Measurements from ENCODE around the gene IL20RB. TPM values are rescaled to one million over a fixed set of nuclear protein-coding genes. Genes with fewer than 3 reads are reported as not detected.

Gene IL20RB
- total and polyA plus RNA-seq, 2 experiments from 2014 or later, result 72.5 to 107 TPM

DNA sequence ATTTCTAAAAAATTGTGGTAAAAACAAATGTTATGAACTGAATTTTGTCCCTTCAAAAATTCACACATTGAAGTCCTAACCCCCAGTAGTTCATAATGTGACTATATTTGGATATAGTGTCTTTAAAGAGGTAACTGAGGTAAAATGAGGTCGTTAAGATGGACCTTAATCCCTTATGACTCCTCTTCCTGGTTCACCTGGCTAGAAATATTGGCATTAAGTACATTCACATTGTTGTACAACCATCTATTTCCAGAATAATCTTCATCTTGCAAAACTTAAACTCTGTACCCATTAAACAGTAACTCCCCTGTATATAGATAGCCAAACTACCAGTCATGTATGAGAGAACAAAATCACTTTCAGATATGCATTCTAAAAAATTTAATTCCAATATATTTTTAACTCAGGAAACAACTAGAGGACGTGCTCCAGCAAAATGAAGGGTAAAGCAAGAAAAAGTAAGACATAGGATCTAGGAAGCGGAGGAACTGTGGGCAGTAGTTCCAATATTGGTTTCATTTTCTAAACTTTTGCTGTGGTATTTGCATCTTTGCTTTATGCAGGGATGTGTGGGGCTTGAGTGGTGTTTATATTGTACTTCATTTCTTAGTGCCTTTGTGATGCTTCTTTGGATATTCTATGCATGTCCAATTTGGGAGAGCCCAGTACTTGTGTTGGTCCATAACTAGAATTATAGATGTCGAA is 36.7 kb upstream of the IL20RB start:
- TF ChIP-seq EZH2 (IDR thresholded peaks at IDR 0.05; ENCODE audit: insufficient read depth, poor library complexity, severe bottlenecking), result no peak
- no peak for TF ChIP-seq EZH2phosphoT487 (IDR thresholded peaks at IDR 0.05; ENCODE audit: insufficient read depth, low read depth)
- peaks cover 100% of the 10 kb centered on the region for H3K79me2 ChIP-seq (ENCODE audit: insufficient read depth)

DNA sequence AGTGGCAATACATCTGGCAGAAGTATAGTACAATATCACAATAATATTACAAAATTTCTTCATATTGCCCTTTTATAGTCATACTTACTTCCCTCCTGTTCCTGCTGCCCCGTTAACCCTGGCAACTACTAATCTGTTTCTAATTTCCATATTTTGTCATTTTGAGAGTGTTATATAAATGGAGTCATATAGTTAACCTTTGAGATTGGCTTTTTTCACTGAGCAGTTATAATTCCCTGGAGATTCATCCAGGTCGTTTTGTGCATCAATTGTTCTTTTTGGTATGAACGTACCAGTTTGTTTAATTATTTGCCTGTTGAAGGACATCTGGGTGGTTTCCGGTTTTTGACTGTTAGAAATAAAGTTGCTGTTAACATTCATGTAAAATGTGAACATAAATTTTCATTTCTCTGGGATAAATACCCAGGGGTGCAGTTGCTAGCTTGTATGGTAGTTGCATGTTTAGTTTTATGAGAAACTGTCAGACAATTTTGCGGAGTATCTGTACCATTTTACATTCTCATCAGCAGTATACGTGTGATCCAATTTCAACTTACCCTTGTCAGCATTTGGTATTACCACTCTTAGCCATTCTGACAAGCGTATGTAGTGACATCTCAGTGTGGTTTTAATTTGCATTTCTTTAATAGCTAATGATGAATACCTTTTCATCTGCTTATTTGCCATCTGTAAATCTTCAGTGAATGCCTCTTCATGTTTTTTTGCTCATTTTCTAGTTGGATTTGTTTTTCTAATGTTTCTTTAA is 32.2 kb upstream of the IL20RB start:
- in situ Hi-C loops (cut with MboI), result no loop called here
- WGBS, 2 experiments (ENCODE audit: low coverage in 1 of 2, low lambda C conversion rate in 2 of 2, missing lambda C conversion rate in 2 of 2), result 30 to 41% methylated on average over 7 of the region's 7 CpGs
- Histone ChIP-seq H3K27me3 (replicated peaks; ENCODE audit: insufficient read depth) (no peaks in the 10 kb centered on the region), H3K4me1 (ENCODE audit: insufficient read depth) (peaks cover 22% of the 10 kb centered on the region), H3K79me2 (ENCODE audit: insufficient read depth) (peaks cover 91% of the 10 kb centered on the region), H3F3A (ENCODE audit: insufficient read depth) (peaks cover 2% of the 10 kb centered on the region; the same call in 1 of the 2 replicates), H3K9me3 (ENCODE audit: low read depth) (no peaks in the 10 kb centered on the region), H2AFZ (0 out of 2 replicates have a peak overlapping the region, but pooled peaks have one; percentile 17), H3K4me2 (ENCODE audit: unreplicated experiment) (peak overlapping the region; percentile 48), H3K36me3 (ENCODE audit: low read depth) (peaks cover 7% of the 10 kb centered on the region; the same call in 1 of the 2 replicates), H3K9ac (no peak overlapping the region), H3K9me2 (ENCODE audit: insufficient read depth) (no peaks in the 10 kb centered on the region), H3K4me3 (peak overlapping the region; percentile 28; the same call in 1 of the 2 replicates), H3K27ac (0 out of 2 replicates have a peak overlapping the region, but pooled peaks have one; percentile 3), H4K20me1 (ENCODE audit: insufficient read depth) (no peaks in the 10 kb centered on the region)
- DNase-seq, result peak; percentile 33
- TF ChIP-seq EZH2phosphoT487 (IDR thresholded peaks at IDR 0.05; ENCODE audit: insufficient read depth, low read depth) (no peak), EZH2 (IDR thresholded peaks at IDR 0.05; ENCODE audit: insufficient read depth, poor library complexity, severe bottlenecking) (no peak)

More for the DNA sequence above, 36.7 kb upstream of the IL20RB start:
- Histone ChIP-seq H2AFZ (no peak overlapping the region), H3K36me3 (ENCODE audit: low read depth) (no peaks in the 10 kb centered on the region), H3K4me1 (ENCODE audit: insufficient read depth) (peaks cover 18% of the 10 kb centered on the region), H3F3A (ENCODE audit: insufficient read depth) (no peaks in the 10 kb centered on the region), H3K27ac (no peak overlapping the region), H3K9ac (no peak overlapping the region), H3K4me2 (ENCODE audit: unreplicated experiment) (no peak overlapping the region), H3K4me3 (no peak overlapping the region), H3K27me3 (replicated peaks; ENCODE audit: insufficient read depth) (no peaks in the 10 kb centered on the region), H3K9me2 (ENCODE audit: insufficient read depth) (no peaks in the 10 kb centered on the region), H4K20me1 (ENCODE audit: insufficient read depth) (no peaks in the 10 kb centered on the region), H3K9me3 (ENCODE audit: low read depth) (no peaks in the 10 kb centered on the region)
- DNase-seq, result no peak
- 97 to 99% methylated on average over 4 of the region's 4 CpGs for WGBS, 2 experiments (ENCODE audit: low coverage in 1 of 2, low lambda C conversion rate in 2 of 2, missing lambda C conversion rate in 2 of 2)
- in situ Hi-C loops (cut with MboI), result no loop called here

DNA sequence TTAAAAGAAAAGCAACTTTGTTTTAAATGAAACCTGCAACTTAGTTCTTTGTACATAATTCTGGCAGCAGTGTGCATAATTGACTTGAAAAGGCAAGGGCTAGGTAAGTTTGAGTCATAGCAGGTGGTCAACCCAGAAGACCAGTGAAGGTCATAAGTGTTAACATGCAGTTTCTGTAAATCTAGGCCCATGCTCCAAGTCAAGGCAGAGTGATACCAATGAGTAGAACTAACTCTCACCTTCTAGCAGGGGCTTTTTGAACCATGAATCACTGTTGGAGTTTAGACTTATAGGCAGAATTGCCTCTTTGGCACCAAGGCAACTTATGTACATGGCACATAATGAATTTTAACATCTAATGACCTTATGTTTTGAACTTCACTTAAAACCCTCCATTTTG is 29.5 kb upstream of the IL20RB start:
- in situ Hi-C loops (cut with MboI), result no loop called here
- Histone ChIP-seq H3K9ac (no peak overlapping the region), H3K36me3 (ENCODE audit: low read depth) (peaks cover 7% of the 10 kb centered on the region; the same call in 1 of the 2 replicates)

DNA sequence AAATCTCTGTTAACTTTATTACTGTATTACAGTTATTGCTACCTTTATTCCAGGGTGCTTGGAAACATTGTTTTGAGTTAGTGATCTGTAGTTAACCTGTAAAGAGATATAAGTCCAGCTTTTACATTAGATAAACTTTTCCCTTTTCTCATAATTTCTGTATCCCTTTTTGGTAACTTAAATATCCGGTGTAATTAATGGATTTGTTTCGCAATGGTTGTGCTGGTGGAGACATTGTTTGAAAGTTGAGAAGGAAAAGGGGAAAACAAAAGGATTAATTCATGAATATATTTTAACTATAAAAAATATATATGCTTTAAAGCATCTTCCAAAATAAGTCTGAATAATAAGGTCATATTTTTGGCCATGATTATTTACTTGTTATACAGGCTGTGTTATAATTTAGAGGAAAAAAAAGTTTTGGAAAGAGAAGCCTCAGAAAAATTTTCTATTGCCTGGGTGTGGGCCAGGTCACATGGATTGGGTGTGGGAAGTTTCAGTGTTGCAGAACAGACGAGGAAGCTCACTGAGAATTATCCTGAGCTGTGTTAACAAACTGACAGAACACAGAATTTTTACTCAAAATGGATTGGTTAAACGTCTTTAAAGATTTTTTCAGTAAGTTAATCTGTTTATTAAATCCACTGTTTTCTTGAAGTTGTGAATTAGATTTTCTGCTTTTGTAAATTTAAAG is 27.7 kb upstream of the IL20RB start:
- peaks cover 7% of the 10 kb centered on the region; the same call in 1 of the 2 replicates for H3K36me3 ChIP-seq (ENCODE audit: low read depth)
- DNase-seq, result peak; percentile 66
- no peaks in the 10 kb centered on the region for H4K20me1 ChIP-seq (ENCODE audit: insufficient read depth)
- H2AFZ ChIP-seq, result no peak overlapping the region
- peaks cover 28% of the 10 kb centered on the region for H3K4me1 ChIP-seq (ENCODE audit: insufficient read depth)
- H3K9me2 ChIP-seq (ENCODE audit: insufficient read depth), result no peaks in the 10 kb centered on the region
- H3K4me2 ChIP-seq (ENCODE audit: unreplicated experiment), result peak overlapping the region; percentile 64
- H3K79me2 ChIP-seq (ENCODE audit: insufficient read depth), result peaks cover 89% of the 10 kb centered on the region
- peak overlapping the region; percentile 47 for H3K9ac ChIP-seq
- peaks cover 3% of the 10 kb centered on the region; the same call in 1 of the 2 replicates for H3F3A ChIP-seq (ENCODE audit: insufficient read depth)
- H3K27me3 ChIP-seq (replicated peaks; ENCODE audit: insufficient read depth), result no peaks in the 10 kb centered on the region
- H3K4me3 ChIP-seq, result peak overlapping the region; percentile 26; the same call in 1 of the 2 replicates
- TF ChIP-seq EZH2phosphoT487 (IDR thresholded peaks at IDR 0.05; ENCODE audit: insufficient read depth, low read depth) (no peak), EZH2 (IDR thresholded peaks at IDR 0.05; ENCODE audit: insufficient read depth, poor library complexity, severe bottlenecking) (no peak)
- H3K27ac ChIP-seq, result peak overlapping the region; percentile 41
- no peaks in the 10 kb centered on the region for H3K9me3 ChIP-seq (ENCODE audit: low read depth)
- in situ Hi-C loops (cut with MboI), result no loop called here
- 15 to 16% methylated on average over 4 of the region's 4 CpGs for WGBS, 2 experiments (ENCODE audit: low coverage in 1 of 2, low lambda C conversion rate in 2 of 2, missing lambda C conversion rate in 2 of 2)

More for the DNA sequence above, 29.5 kb upstream of the IL20RB start:
- peaks cover 90% of the 10 kb centered on the region for H3K79me2 ChIP-seq (ENCODE audit: insufficient read depth)
- no peak overlapping the region for H2AFZ ChIP-seq
- H3K9me3 ChIP-seq (ENCODE audit: low read depth), result no peaks in the 10 kb centered on the region
- no peaks in the 10 kb centered on the region for H3K9me2 ChIP-seq (ENCODE audit: insufficient read depth)
- H3K27me3 ChIP-seq (replicated peaks; ENCODE audit: insufficient read depth), result no peaks in the 10 kb centered on the region
- H3K27ac ChIP-seq, result no peak overlapping the region
- H3F3A ChIP-seq (ENCODE audit: insufficient read depth), result peaks cover 3% of the 10 kb centered on the region; the same call in 1 of the 2 replicates
- H3K4me1 ChIP-seq (ENCODE audit: insufficient read depth), result peaks cover 33% of the 10 kb centered on the region
- no peaks in the 10 kb centered on the region for H4K20me1 ChIP-seq (ENCODE audit: insufficient read depth)
- DNase-seq, result no peak
- no peak overlapping the region for H3K4me2 ChIP-seq (ENCODE audit: unreplicated experiment)
- no peak overlapping the region for H3K4me3 ChIP-seq
- TF ChIP-seq EZH2 (IDR thresholded peaks at IDR 0.05; ENCODE audit: insufficient read depth, poor library complexity, severe bottlenecking), result no peak
- no peak for TF ChIP-seq EZH2phosphoT487 (IDR thresholded peaks at IDR 0.05; ENCODE audit: insufficient read depth, low read depth)

All from GM23248 (cell line).